UCSD-AML1 (cell line): ENCODE data around the gene FPR1.
A peak's percentile ranks its signal among the peaks of the same experiment; 100 is the strongest.
"Not testable (repeated sequence)": the region's sequence is repeated elsewhere in the genome, so short reads cannot be mapped to it uniquely, and the experiment has no call there.

Experiments
- DNase-seq: peaks from one replicate; lab custom pipeline; 2025; ENCODE audit not compliant: unreplicated experiment; lab: John Stamatoyannopoulos, UW

FPR1 gene

GRCh38 chr19:51738523-51738922, 13.2 kb downstream of the FPR1 start:
- not testable (repeated sequence) for DNase-seq

DNA sequence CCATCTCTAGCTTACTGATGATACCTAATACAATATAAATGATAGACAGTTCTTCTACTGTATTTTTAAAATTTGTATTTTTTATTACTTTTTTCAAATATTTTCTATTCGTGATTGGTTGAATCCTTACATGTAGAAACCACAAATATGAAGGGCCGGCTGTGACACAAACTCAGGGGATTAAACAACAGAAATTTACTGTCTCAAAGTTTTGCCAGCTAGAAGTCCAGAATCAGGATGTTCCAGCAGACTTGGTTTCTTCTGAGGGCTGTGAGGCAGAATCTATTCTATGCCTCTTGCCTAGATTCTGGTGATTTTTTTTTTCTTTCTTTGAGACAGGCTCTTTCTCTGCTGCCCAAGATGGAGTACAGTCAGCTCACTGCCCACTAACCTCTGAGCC, 13.8 kb downstream of the FPR1 start:
- DNase-seq: no peak

DNA sequence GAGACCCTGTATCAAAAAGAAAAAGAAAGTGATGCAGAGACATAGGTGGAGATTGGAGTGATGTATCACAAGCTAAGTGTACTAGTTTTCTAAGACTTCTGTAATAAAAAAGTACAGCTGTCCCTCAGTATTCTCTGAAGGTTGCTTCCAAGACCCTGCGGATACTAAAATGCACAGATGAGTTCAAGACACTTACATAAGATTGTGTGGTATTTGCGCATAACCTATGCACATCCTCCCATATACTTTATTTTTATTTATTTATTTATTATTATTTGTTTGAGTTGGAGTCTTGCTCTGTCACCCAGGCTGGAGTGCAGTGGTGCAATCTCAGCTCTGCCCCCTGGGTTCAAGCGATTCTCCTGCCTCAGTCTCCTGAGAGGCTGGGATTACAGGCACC, 14.3 kb downstream of the FPR1 start:
- DNase-seq: no peak

GRCh38 chr19:51735759-51736449, 15.8 kb downstream of the FPR1 start:
- peak; percentile 54 for DNase-seq

- DNase-seq: no peak
These were observed 17.7 kb downstream of the FPR1 start for GRCh38 chr19:51733742-51734522.

DNA sequence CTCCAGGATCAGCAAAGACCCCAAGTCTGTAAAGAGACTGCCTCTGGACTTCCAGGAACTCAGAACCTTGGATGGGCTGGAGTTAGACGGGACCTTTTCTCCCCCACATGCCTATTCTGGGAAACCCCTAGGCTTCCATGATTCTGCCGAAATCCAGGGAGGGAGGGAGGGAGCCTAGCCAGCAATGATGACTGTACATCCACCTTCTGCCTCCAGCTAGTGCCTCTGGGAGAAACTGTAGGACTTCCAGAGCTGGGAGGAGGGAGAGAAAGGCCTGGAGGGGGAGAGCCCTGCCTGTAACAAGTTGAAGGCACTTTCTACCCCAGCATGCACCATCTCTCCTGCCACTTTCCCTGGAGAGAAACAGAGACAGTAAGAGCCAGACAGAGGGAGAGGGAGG, 21.9 kb downstream of the FPR1 start:
- no peak for DNase-seq

- DNase-seq: no peak
These were observed 24.3 kb downstream of the FPR1 start for GRCh38 chr19:51727349-51727880.

DNA sequence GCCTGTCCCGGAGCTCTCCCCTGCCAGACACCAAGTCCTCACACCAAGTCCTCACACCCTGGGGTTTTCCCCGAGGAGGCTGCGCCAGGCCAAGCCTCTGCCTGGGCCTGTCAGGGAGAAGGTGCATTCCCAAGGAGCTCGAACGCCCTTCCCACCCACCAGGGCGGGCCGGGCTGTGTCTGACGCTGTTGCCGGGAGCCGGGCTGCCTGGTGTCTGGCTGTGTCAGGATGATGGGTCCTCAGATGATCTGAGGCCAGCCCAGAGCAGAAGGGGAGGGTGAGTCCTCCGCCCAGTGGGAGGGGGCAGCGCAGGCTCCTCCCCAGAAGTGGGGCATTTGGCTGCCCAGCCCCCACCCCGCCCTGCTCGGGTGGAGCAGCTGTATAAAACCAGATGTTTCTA, 25.6 kb downstream of the FPR1 start:
- DNase-seq: no peak

DNA sequence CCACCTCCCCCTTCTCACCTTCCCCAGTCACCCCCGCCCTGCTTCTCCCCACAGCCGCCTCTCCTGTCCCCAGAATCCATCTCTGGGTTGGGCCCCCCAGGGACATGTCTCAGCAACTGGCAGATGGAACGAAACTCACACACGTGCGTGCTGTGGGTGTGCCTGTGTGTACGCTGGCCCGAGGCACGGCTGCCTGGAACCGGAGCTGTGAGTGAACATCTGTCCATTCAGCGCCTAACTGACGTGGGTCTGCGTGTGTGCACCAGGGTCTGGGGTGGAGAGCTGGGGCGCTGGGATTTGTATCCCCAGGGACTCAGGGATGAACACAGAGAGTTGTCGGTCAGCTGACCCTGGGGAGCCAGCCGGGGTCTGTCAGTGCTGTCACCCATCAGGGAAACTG, 27.1 kb downstream of the FPR1 start:
- no peak for DNase-seq

GRCh38 chr19:51722492-51722891, 29.2 kb downstream of the FPR1 start:
- no peak for DNase-seq

DNA sequence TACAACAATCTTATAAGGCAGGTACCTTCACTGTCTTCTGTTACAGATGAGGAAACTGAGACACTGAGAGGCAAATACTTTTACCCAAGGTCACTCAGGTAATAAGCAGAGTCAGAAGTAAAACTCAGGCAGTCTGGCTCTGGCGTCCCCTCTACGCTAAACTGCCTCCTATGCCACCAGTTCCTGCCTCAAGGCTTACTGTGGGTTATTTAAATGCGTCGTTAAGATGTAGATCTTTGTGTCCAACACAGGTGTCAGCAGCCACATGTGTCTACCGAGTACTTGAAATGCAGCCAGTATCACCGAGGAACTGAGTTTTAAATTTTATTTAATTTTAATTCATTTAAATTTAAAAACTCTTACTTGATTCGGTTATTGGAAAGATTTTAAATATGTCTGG, 29.8 kb downstream of the FPR1 start:
- DNase-seq: no peak

DNA sequence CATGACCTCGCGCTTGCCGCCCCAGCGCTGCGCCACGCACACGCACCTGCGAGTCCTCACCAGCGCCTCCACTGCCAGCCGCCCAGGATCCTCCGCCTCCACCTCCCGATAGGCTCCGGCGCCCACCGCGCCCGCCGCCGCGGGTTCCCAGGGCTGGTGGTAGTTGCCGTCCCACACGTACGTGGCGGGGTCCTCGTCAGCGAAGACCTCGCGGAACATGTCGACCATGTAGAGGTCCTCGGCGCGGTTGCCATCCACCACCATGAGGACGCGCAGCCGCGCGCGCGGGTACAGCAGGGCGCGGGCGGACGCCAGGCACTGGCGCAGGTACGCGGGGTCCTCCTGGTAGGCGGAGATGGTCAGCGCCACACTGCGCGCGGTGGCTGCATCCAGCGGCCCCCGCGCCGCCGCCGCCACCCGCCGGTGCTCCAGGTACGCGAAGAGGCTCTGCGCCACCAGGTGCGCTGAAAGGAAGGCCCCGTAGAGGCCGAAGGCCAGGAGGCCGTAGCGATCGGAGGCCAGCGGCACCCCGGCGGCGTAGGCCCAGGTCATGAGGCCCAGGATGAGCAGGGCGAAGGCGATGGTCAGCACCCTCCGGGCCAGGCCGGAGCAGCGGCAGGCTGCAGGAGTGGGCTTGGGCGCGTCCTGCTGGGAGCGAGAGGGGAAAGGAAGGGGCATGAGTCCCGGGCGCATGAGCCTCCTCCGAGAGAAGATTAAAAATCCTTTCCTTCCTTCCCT, 32.3 kb downstream of the FPR1 start:
- no peak for DNase-seq

GRCh38 chr19:51716925-51717324, 34.8 kb downstream of the FPR1 start:
- no peak for DNase-seq

DNA sequence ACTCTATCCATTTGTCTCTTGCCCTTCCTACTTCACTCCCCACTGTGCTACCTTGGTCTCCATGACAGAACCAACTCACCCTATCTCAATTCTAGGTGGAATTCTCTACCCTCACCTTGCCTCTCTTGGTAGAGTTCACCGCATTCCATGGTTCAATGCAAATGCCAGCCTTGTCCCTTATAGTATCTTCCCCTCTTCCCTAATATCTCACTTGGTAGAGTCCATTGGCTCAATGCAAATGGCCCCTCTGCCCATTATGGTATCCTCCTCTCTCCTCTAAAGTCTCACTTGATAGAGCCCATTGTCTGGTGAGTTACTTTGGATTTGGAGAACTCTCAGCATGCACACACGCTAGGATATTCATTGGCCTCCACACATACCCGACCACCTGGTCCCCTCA, 35.8 kb downstream of the FPR1 start:
- no peak for DNase-seq

DNA sequence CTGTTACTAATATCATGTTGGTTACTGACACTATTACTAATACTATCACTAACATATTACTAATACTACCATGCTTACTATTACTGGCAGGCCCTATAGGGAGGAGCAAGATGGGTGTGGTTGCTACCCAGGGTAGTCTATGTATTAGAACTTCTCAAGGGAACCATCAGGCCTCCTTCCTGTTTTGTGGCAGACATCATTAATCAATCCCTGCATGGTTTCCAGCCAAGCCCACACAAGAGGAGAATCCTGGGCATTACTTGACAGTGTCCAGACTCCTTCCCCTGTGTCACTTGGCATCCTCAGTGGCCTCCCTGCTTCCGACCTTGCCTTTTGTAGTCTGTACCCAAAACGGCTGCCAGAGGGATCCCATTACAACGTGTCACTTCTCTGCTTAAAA, 36.8 kb downstream of the FPR1 start:
- DNase-seq: no peak

DNA sequence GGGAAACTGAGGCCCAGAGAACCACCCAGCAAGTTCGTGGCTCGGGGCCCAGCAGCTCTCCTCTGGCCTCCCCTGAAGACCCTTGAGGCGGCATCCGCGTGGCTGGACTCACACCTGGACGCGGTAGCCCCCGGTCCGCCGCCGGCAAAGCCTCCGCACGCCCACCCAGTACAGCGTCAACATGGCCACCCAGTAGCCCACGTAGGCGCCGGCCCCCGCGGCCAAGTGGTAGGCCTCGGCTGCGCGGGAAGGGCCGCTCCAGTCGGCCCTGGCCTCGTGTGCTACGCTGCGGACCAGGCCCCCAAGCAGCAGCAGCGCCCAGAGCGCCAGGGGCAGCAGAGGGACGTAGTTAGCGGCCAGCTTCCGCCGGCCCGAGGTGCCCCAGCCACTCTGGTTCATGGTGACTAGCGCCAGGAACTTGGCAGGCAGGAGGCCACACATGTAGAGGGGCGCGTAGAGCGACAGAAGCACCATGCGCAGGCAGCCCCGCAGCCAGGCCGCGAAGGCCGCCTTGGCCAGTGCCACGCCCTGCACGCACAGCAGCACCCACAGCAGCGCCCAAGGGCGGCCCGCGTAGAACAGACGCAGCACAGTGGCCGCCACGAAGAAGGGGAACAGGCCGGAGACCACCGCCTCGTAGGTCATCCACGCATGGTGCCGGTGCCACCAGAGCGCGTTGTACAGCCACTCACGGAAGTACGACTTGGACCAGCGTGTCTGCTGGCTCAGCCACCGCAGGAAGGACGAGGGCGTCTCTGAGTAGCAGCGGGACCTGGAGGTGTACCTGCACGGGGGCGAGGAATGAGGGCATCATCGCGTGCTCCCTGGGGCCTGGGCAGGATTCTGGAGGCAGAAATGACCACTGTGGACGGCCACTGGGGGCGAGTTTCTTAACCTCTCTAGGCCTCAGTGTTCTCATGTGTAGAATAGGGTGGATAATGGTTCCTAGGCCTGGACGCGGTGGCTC, 38.1 kb downstream of the FPR1 start:
- DNase-seq: no peak

DNA sequence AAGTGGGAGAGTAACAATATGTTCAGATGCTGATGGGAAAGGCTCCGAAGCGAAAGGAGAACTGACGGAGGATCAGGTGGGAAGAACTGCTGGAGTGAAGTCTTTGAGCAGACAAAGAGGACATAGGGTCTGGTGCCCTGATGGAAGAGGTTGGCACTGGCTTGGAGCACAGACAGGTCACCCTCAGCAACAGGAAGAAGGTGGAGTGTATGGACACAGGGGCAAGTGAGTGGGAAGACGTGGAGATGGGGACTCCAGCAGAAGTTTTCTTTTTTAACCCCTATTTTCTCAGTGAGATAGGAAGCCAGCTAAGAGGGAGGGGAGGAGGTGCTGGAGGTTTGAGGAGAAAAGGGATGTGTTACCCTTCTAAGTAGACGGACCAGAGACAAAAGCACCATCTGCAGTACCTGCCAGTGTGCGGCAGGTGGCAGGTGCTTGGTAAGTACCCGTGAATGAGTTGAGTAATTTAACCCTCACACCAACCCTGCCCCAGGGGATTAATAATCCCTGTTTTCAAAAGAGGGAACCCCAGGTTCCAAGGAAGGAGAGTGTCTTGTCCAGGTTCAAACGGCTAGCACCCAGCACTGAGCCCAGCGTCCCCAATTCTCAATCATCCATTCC, 39.1 kb downstream of the FPR1 start:
- peak; percentile 59 for DNase-seq

DNA sequence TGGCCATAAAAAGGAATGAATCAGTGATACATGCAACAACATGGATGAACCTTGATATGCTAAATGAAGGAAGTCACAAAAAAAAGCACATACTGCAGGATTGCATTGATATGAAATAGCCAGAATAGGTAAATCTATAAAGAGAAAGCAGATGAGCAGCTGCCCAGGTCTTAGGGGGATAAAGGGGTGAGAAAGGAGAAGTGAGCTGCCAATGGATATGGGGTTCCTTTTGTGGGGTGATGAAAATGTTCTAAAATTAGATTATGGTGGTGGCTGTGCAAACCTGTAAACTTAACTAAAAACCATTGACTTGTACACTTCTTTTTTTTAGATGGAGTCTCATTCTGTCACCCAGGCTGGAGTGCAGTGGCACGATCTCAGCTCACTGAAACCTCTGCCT, 40.0 kb downstream of the FPR1 start:
- no peak for DNase-seq

DNA sequence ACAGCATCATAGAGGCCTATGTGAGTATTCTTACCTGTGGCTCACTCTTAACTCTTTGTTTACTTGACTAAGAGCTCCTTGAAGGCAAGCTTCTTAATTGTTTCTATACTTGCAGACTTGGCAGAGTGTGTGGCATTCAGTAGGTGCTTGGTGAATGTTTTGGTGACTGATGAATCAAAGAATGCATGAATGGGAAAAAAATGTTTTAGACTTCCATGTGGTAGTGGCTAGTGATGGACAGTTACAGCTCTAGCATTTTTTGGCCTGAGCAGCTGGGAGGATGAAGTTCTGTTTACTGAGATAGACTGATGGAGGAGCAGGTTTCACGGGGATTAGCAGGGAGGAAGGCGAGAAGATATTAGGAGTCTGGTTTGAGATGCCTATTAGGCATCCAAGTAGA, 41.5 kb downstream of the FPR1 start:
- no peak for DNase-seq

DNA sequence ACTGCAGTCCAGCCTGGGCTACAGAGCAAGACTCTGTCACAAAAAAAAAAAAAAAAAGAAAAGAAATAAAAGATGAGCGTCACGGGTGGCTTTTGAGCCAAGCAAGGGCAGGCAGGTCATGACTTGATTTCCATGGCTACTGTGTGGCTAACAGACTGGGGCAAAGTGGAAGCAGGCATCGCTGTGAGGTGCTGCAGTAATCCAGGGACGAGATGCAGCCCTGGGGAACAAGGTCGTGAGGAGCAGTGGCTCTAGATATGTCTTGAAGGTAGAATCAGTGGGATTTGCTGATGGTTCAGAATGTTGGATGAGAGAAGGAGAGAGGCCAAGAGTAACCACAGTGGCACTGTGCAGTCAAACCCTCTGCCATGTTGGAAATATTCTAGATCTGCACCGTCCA, 42.1 kb downstream of the FPR1 start:
- no peak for DNase-seq
